Lung (tissue), 12 donors: Measurements from ENCODE around the gene ZNF687. TPM values are rescaled to one million over a fixed set of nuclear protein-coding genes. Genes with fewer than 3 reads are reported as not detected.

Experiments
- ATAC-seq: fragments of 200-7000 bp; cut with Tn5 transposase; one replicate; pipeline ENCODE4 v1.9.1; 2020; ENCODE audit warnings: moderate number of reproducible peaks; ENCODE audit not compliant: insufficient read depth, low FRiP score
- DNase-seq, 3 donors: peaks; one replicate each; pipeline ENCODE4 v3.0.0-alpha.2; 2013 to 2017
- H3K27ac ChIP-seq, 2 donors: one replicate each; pipeline ENCODE4 v1.5.1; 2013; ENCODE audit warnings: mild to moderate bottlenecking in 2 of 2, moderate library complexity in 2 of 2, control low read depth in 1 of 2, inconsistent platforms in 1 of 2, low read depth in 1 of 2, low read length in 1 of 2
- H3K27me3 ChIP-seq, 3 donors: one replicate each; pipeline ENCODE4 v1.5.1; 2013; ENCODE audit warnings: low read length in 2 of 3; ENCODE audit not compliant: control insufficient read depth in 3 of 3, insufficient read depth in 3 of 3
- H3K36me3 ChIP-seq, 4 donors: one replicate each; pipeline ENCODE4 v1.5.1; 2013; ENCODE audit warnings: low read length in 4 of 4, mild to moderate bottlenecking in 1 of 4, moderate library complexity in 1 of 4; ENCODE audit not compliant: control insufficient read depth in 4 of 4, insufficient read depth in 4 of 4
- H3K4me1 ChIP-seq, 5 donors: one replicate each; pipeline ENCODE4 v1.5.1; 2013; ENCODE audit warnings: low read length in 5 of 5, mild to moderate bottlenecking in 2 of 5, moderate library complexity in 1 of 5; ENCODE audit not compliant: control insufficient read depth in 5 of 5, insufficient read depth in 5 of 5
- H3K4me3 ChIP-seq: one replicate; pipeline ENCODE4 v1.5.1; 2013; ENCODE audit warnings: mild to moderate bottlenecking, control low read depth, moderate library complexity
- H3K9ac ChIP-seq, 2 donors: one replicate each; pipeline ENCODE4 v1.5.1; 2013; ENCODE audit warnings: low read length in 2 of 2, control low read depth in 1 of 2; ENCODE audit not compliant: insufficient read depth in 1 of 2
- H3K9me3 ChIP-seq, 4 donors: one replicate each; pipeline ENCODE4 v1.5.1; 2013; ENCODE audit warnings: low read length in 3 of 4, mild to moderate bottlenecking in 1 of 4, moderate library complexity in 1 of 4; ENCODE audit not compliant: control insufficient read depth in 4 of 4, insufficient read depth in 3 of 4
- WGBS, 2 donors: extraction: QIAGEN DNeasy Blood & Tissue Kit; methylation state at CpG; one replicate each; pipeline ENCODE4 v1.1.7; 2013; 5-methylcytosine and 5-hydroxymethylcytosine counted together
- polyA plus RNA-seq, 2 donors: library from polyadenylated mRNA; stranded (reverse); fragments of 200-250 nt; gene quantifications; one replicate each; pipeline ENCODE4 v1.2.1, GENCODE V29; 2013
- total RNA-seq, 2 donors: library from RNA; depleted of rRNA in 1 of 2; stranded (reverse); fragments of >200 nt in 1 of 2; gene quantifications; one replicate each; pipeline ENCODE4 v1.2.1, GENCODE V29; 2014 to 2021
- TF ChIP-seq, protein P1 (sequence below): IDR thresholded peaks from 2 replicates; pipeline ENCODE4 v1.5.1; 2012; ENCODE audit warnings: mild to moderate bottlenecking; ENCODE audit errors: control extremely low read depth, extremely low read depth
- donor health status: control.
- donor health status: control.
- donor health status: Bipolar disorder and iron deficiency.
- donor health status: healthy.
- donor health status: DM: yes; HTN: yes; CAD: no.

The ZNF687 gene
- total and polyA plus RNA-seq, 4 donors = 9.6 to 31.2 (median 13.8) TPM

DNA sequence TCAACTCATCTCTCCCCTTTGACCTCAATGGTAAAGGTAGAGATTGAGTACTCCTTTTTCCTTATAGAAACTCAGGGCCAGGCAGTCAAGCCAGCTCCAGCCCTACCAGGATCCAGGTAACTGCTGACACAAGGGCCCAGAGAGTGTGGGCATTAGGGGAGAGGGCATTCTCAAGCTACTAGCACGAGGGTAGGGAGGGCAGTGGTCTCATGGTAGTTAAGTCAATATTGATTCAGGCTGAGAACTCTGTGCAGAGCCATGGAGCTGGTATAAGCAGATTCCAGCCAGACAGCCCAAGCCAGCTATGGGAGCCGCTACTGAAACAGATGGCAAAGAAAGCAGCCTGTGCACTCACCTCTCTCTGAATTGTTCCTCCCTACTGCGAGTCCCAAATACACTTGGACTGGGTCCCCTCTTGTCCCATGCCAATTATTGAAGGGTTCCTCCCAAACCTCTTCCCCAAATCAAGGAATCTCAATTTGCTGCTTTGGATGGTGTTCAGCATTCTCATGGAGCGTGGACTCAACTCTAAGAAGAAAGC lies 42.4 kb downstream of the ZNF687 start:
- TF ChIP-seq, protein P1, sequence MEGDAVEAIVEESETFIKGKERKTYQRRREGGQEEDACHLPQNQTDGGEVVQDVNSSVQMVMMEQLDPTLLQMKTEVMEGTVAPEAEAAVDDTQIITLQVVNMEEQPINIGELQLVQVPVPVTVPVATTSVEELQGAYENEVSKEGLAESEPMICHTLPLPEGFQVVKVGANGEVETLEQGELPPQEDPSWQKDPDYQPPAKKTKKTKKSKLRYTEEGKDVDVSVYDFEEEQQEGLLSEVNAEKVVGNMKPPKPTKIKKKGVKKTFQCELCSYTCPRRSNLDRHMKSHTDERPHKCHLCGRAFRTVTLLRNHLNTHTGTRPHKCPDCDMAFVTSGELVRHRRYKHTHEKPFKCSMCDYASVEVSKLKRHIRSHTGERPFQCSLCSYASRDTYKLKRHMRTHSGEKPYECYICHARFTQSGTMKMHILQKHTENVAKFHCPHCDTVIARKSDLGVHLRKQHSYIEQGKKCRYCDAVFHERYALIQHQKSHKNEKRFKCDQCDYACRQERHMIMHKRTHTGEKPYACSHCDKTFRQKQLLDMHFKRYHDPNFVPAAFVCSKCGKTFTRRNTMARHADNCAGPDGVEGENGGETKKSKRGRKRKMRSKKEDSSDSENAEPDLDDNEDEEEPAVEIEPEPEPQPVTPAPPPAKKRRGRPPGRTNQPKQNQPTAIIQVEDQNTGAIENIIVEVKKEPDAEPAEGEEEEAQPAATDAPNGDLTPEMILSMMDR = no peak
- 83 to 93% methylated on average over 4 of the region's 4 CpGs for WGBS, 2 donors
- Histone ChIP-seq H3K36me3 (peaks cover 5 to 23% (median 14%) of the 10 kb centered on the region in 4 donors), H3K27me3 (no peaks in the 10 kb centered on the region), H3K9me3 (no peaks in the 10 kb centered on the region), H3K4me3 (no peak overlapping the region), H3K9ac (peak overlapping the region in 1 of 2 donors; percentile 47), H3K4me1 (peaks cover 5 to 23% (median 9%) of the 10 kb centered on the region in 5 donors), H3K27ac (no peak overlapping the region)
- DNase-seq (peak; percentile 49 to 77 (median 59)), ATAC-seq (no peak)

DNA sequence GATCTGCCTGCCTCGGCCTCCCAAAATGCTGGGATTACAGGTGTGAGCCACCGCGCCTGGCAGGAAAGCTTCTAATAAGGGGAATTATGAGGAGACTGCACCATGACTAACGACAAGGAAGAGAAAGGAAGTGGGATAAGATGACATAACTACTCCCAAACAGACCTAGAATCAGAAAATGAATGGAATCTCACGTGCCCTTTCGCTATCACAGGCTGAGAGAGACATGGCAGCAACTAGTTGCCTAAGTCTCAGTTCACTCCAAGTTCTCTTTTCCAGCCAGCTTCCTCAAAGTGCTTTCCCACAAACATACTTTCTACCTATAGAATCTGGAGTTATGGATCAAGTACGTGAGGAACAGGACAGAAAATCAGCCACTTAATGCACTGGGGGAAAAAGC lies 43.1 kb downstream of the ZNF687 start:
- no peak overlapping the region for H3K4me3 ChIP-seq
- WGBS, 2 donors = 63 to 76% methylated on average over 7 of the region's 7 CpGs
- peaks cover 5 to 20% (median 13%) of the 10 kb centered on the region in 4 donors for H3K36me3 ChIP-seq

DNA sequence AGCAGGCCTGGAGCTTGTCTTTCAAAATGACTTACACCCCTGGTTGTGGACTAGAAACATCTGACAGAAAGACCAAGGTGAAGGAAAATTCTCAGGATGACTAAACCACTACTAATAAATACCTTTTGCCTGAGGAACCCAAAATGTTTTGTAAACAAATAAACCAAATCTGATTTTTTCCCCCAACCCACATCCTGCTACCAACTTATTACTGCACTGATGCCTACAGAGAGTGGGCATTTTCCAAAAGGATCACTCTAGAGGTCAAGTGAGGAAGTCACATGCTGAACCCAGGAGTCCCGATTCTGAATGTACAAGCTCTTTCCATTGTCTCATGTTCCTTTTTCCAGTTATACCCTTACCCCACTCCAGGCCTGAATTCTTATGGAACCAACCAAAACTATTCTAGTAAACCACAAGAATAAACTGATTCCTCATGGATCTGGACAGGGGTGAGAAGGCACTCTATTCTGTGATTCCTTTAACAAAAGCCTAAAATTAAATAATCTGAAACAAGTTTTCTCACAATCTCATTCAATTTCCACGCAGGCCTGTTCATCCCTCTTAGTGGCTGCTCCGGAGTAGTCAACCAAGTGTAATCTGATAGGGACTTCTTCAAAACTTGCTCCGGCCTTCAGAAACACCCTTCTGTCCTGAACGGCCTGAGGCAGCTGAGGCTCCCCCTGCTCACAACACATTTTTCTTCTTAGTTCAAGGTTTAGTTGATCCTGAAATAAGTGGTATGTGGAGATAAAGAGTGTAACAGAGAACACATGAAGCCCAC lies 43.7 kb downstream of the ZNF687 start:
- H3K4me1 ChIP-seq = peaks cover 5 to 23% (median 9%) of the 10 kb centered on the region in 5 donors

More for the DNA sequence above, 43.1 kb downstream of the ZNF687 start:
- no peaks in the 10 kb centered on the region for H3K9me3 ChIP-seq
- DNase-seq (no peak), ATAC-seq (no peak)
- no peaks in the 10 kb centered on the region for H3K27me3 ChIP-seq
- H3K27ac ChIP-seq = no peak overlapping the region
- TF ChIP-seq, protein P1 = no peak
- peaks cover 5 to 23% (median 9%) of the 10 kb centered on the region in 5 donors for H3K4me1 ChIP-seq
- H3K9ac ChIP-seq = no peak overlapping the region

More for the DNA sequence above, 43.7 kb downstream of the ZNF687 start:
- Histone ChIP-seq H3K9ac (peak overlapping the region; percentile 40 to 84), H3K27ac (no peak overlapping the region), H3K4me3 (no peak overlapping the region), H3K27me3 (no peaks in the 10 kb centered on the region), H3K36me3 (peaks cover 5 to 15% (median 9%) of the 10 kb centered on the region in 4 donors), H3K9me3 (no peaks in the 10 kb centered on the region)
- WGBS, 2 donors = 43 to 62% methylated on average over 5 of the region's 5 CpGs
- DNase-seq (no peak), ATAC-seq (no peak)
- TF ChIP-seq, protein P1 = no peak
